Stimulated activated CD4-positive, alpha-beta T cell treated with anti-CD3 and anti-CD28 coated beads, Interleukin-2, amount 100 ng/mL, for 4 hours (primary cell): ENCODE measurements around the gene CAMK2B.

Experiments
- DNase-seq: peaks from one replicate; pipeline ENCODE4 v3.0.0-alpha.2; 2020; ENCODE audit warnings: low read depth

CAMK2B gene

DNA sequence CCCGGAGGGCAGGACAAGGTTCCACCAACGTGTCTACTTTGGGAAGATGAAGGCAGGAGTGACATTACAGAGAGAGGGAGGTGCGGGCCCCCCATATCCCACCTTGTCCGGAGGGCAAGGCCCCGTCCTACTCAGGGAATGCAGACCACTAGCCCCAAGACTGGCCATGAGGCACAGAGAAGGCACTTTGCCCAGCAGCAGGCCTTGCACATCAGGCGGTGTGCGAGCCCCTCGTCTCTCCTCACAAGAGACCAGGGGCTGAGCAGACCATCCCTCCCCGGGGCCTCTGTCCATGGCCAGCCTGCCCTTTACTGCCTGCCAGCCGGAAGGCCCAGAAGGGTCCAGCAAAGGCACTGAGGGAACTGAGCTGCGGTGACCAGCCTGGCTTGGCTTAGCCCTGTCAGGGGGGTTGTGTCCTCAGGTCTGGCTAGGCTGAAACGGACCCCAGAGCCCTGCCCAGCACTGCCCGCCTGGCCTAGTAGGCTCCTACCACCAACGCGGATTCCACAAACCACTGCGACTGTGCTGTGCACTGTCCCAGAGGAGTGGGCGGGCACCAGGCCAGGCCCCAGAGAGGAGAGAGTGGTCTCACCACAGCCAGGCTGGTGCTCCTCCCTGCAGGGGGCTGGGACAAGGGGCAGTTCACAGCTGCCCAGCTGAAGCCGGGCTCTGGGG, 16.7 kb downstream of the CAMK2B start:
- no peak for DNase-seq

DNA sequence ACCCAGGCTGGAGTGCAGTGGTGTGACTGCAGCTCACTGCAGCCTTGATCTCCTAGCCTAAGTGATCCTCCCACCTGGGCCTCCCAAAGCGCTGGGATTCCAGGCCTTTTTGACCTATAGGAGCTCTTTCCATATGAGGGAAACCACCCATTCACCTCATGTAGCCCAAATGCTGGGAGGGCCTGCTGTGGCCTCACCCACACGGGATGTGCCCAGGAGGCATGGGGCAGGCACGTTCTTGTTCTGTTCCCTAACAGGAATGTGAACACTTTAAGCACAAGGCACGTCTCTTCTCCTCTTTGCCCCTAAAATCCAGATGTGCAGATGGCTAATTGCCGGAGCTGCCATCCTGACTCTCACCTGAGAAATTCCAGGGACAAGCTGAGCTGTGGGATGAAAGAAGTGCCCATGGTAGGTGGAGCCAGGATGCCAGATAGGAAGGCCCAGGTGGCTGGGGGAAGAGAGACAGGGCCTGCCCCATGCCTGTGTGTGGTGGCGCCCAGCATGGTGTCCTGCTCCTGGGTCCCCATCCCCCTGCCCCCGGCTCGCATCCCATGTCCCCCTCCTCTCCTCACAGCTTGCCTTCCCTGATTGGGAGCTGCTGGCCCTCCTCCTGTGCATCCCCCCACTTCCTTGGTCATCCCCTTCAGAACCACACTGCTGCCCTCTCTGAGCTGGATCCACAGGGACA, 17.3 kb downstream of the CAMK2B start:
- DNase-seq: no peak

DNA sequence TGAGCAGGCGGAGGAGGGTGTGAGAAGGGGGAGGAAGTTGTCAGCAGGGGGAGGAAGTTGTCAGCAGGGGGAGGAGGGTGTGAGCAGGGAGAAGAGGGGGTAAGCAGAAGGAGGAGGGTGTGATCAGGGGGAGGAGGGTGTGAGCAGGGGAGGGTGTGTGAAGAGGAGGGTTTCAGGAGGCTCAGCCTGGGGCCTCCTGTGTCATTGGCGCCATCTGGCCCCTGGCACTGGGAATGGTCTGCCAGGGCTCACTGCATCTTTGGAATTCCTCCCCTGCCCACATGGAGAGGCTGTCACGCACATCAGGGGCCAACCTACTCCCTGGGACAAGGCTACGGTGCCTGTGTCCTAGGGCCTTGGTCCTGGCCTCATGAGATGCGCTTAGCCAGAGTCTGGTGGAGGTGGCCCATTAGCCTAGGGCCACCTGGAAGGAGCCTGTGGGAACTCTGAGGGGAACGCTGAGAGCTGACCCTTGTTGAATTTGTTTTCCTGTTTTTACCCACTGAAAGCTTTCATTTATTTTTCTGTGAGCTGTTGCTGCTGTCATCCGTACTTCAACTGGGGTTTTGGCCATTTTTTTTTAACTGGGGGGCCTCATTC, 18.0 kb downstream of the CAMK2B start:
- no peak for DNase-seq

DNA sequence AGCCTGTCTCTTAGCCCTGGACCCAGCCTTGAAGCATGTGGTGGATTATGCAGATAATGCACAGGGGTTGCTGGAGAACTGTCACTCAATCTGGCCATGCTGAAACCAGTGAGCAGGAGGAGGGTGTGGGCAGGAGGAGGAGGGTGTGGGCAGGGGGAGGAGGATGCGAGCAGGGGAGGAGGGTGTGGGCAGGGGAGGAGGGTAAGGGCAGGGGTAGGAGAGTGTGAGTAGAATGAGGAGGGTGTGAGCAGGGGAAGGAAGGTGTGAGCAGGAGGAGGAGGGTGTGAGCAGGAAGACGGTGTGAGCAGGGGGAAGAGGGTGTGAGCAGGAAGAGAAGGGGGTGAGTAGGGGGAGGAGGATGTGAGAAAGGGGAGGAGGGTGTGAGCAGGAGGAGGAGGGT, 18.8 kb downstream of the CAMK2B start:
- no peak for DNase-seq

DNA sequence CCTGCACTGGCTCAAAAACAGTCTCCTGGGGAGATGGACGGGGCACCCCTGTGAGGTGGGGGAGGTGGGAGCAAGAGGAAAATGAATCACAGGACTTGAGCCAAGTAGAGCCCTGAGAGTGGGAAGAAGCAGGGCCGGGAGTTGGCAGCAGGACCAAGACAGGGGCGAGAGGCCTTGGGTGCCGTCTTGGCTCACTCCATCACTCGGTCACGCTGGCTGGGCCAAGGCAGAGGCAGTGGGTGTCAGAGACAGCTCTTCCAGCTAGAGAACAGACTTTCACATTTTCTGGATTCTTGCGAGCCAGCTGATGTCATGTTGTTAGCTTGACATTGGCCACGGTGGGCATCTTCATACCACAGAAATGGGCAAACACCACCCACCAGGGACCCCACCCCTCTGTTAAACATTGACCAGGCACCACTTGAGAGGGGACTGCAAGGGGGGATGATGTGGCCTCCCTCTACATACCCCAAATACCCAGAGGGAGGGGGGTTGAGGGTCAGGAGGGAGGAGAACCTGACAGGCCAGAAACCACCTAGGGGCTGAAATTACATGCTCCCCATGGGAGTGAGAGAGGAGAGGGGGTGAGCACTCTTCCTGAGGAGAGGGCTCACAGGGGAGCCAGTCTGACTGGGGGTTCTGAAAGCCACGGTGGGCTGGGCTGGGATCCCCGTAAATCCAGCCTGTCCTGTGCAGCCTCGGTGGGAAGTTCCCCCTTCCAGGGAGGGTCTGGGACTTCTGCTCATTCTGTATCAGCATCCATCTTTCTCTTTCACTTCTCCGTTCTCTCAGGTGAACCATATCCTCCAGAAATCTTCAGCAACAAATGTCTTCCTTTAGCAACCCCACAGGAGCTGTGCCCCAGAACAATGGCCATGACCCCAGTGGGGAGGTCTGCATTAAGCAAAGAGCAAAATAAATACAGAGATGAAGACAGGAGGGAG, 19.6 kb downstream of the CAMK2B start:
- no peak for DNase-seq

DNA sequence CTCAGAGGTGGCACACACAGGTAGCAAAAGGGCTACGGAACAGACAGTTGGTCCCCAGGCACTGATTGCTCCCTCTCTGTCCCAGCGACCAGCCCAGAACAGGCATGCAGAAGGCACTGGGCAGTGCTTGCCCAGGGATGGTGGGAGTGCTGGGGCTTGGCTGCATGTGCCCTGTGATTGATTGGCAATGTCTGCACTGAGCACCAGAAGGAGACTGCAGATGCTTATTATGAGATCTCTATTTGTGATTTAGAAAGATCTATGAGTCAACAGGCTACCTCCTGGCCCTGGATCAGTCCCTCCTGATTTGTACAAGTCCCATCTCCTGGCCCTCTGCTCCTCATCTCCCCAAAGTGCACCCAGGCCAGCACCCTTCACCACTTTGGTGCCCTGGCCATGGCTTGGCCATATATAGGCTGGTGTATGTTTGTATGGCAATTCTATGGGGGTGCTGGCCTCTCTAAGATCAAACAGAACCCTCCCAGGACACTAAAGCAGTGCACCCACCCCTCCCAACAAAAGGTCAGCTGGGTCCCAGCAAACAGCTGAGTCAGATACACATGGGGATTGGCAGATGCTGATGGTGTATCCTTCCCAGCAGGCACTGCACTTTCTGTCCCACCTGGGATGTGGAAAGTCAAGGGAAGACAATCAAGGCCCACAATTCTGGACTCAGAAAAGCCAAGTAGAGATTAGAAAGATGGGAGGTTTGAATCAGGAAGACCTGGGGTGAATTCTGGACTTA, 30.9 kb downstream of the CAMK2B start:
- no peak for DNase-seq

DNA sequence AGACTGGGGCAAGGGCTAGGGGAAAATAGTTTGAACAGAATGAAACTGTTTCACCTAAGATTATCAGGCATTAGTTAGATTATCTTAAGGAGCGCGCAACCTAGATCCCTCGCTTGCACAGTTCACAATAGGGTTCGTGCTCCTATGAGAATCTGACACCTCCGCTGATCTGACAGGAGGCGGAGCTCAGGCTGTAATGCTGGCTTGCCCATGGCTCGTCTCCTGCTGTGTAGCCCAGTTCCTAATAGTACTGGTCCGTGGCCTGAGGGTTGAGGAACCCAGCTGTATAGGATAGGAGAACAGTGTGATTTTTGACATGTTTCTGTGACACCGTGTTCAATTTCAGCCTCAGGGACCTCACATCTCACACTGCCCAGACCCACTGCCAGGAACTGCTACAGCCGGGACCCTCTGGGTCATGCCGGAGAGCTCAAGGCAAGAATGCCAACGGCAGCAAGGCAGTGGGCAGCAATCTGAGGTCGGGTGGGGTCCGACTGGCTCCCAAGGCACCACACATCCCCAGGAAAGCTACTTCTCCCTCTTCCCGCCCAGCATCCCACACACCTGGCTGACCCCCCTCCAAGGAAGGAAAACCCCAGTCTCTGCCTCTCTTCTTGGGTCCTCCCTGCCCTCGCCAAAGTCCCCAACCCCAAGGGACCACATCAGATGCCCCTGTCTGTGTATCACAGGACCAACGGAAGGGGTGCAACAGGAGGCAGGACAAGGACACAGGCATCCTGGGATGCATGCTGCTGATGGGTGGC, 31.7 kb downstream of the CAMK2B start:
- no peak for DNase-seq

DNA sequence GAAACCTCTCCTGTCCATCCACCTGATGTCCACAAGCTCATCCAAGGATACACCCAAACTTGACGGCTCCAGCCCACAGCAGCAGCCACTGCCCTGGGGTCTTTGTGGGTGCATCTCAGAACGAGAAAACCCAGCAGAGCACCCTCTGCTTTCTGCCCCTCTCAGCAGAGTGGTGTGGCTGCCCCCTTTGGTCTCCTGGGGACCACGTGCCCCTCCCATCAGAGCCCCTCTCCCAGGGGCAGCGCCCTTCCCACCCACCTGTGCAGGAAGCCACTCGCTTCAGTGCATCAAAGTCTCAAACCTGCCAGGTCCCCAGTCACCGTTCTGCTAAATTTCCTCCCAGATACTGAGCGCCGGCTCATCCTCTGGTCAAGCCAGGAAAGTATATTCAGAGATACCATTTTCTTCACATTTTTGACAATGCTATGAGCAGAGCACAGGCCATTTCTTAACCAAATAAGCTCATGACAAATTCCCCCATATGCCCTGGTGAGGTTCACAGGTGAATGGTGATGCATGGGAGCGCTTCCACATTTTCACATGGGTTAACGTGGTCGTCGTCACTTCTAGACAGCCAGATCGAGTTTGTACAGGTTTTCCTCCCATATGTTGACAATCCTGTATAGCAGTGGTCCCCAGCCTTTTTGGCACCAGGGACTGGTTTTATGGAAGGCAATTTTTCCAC, 32.4 kb downstream of the CAMK2B start:
- DNase-seq: no peak

DNA sequence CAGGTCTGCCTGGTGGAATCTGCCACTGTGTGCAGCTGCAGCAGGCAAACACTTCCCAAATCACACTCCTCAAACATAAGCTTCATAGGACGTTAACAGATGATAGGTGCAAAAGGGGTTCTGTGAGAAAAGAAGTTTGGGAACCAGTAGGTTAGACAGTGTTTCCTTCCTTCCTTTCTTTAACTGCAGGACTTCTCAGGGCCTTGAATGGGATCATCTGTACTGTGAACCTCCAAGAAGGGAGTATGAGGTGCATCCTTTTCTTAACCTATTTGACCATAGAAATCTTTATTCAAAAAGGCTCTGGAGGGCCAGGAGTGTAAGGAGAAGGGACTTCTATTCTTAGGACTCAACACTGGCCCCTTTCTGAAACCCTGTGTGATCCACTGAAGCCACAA, 33.0 kb downstream of the CAMK2B start:
- no peak for DNase-seq

DNA sequence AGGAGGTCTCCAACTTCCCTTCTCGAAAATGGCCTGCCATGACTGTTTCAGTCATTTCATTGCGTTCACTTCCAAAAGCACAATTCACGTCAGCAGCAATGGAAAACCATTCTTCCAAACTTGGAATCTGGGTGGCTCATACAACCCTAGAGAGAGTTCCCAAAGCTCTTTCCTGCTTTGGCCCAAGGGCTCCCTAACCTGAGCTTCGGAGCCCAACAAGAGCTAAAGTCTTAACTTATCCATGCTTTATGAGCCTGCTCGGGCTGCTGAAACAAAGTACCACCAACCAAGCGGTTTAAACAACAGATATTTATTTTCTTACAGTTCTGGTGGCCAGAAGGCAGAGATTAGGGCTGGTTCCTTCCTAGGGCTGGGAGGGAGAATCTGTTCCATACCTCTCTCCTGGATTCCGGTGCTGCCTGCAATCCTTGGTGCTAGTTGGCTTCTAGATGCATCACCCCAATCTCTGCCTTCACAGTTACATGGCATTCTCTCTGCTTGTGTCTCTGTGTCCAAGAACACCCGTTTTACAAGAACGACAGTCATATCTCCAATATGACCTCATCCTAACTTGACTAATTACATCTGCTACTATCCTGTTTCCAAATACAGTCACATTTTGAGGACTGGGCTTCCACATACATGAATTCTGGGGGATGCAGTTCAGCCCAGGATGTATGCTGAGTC, 33.5 kb downstream of the CAMK2B start:
- DNase-seq: no peak

DNA sequence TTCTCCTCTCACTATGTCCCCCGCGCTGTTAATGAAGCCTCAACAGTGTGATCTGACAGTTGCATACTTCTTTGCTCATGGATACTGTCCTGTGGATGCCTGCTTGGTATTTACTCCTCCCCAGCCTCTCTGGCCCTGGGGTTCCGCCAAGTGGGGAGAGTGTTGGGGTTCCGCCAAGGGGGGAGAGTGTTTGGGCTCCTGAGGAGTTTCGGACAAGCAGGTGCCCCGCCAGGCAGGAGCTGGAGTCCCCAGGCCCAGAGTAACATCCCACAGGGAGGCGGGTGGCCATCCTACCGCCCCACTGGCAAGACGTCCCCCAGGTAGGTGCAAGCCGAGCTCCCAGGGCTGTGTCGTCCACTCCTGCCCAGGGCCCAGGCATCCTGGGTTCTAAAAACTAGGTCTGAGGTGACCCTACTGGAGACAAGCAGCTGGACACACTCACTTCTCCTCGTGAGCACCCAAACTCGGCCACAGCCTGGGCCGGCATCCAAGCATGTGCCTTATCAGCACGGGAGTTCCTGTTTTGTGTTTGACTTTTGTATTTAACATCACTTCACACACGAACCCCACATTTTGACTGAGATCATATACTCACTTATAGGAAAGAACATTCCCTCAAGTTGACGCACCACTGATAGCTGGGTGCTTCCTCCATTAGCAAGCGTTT, 34.2 kb downstream of the CAMK2B start:
- no peak for DNase-seq

DNA sequence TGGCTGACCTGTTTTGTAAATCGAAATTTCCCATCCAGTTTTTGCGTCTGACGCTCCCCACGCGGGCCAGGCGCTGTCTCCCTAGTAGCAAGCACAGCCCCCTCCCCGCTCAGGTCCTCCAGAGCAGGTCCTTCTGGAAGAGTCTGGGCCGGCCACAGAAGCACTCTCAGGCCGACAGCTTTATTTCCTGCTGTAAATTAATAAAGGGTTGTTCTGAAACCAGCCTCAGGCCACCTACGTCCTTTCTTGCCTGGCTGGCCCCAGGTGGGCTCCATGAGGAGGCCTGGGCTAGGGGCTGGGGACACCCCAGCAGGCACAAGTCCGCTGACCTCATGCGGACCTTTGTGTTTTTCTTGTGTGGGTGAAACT, 35.2 kb downstream of the CAMK2B start:
- no peak for DNase-seq

DNA sequence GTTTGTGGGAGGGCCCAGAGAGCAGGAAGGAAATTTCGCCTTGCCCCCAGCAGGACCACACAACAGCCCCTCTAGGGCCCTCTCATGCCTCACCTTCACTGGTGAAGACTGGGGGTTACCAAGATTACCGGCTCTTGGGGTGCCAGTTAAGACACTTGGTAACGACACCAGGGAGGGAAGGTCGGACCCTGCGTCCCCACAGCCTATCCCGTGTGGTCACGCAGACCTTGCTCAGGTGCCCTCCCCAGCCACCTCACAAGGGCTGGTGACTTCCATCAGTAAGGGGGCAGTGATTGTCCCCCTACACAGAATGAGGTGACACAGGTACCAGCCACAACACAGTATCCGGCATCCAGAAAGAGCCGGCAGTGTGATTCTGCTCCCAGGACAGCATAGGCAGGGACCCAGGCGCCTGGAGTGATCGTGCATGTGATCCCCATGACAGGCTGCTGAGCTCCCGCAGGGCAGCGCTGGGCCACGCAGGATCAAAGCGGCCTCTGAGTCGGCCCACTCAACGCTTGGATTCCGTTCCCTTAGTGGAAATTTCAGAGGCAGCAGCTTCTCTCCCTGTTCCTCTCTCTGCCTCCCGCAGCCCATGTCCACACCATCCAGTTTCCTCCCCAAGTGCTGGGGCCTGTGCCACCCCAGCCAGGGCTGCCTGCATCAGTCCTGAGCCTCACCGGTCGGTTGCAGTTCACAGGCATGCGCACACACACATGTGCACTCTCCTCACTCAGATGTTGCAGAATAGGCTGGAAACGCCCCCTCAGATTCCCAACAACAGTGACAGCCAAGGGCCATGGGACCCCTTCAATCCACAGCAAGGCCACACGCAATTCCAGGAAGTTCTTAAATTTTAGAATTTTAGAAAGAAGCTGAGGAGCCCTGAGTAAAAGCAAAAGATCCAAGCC, 35.8 kb downstream of the CAMK2B start:
- DNase-seq: no peak

DNA sequence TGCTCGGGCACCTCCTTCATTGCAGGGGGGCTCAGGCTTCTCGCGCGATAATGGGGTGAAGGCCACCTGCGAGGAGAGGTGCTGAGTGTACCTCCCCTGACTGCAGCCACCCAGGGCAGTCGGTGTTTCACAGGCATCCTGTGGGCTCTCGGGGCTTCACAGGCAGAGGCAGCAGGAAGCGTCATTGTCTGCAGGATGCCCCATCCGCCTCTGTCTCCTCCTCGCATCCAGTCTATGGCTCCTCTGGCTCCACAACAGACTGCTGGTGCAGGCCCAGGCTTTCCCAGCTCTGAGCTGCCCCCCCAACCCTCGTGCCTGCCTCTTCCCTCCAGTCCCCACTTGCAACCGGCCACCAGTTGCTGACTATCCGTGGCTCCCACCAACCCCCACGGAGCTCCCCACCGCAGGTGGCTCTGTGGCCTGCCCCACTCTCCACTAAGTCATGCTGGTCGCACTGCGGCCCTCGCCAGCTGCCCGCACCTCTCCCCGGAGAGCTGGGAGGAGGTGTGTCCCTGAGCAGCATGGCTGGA, 36.5 kb downstream of the CAMK2B start:
- no peak for DNase-seq

DNA sequence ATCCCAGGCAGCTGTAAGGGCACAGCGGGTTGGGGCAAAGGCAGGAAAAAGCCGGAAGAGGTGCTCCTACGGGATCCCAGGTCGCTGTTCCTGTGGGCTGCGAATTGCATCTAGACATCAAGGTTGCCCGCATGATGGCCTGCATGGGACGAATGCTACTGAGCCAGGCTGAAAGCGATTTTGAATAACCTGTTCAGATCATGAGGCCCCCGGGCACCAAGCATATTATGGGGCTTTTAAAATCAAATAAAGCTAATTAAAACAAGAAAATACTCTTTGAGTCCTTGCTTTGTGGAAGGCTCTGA, 37.1 kb downstream of the CAMK2B start:
- no peak for DNase-seq

DNA sequence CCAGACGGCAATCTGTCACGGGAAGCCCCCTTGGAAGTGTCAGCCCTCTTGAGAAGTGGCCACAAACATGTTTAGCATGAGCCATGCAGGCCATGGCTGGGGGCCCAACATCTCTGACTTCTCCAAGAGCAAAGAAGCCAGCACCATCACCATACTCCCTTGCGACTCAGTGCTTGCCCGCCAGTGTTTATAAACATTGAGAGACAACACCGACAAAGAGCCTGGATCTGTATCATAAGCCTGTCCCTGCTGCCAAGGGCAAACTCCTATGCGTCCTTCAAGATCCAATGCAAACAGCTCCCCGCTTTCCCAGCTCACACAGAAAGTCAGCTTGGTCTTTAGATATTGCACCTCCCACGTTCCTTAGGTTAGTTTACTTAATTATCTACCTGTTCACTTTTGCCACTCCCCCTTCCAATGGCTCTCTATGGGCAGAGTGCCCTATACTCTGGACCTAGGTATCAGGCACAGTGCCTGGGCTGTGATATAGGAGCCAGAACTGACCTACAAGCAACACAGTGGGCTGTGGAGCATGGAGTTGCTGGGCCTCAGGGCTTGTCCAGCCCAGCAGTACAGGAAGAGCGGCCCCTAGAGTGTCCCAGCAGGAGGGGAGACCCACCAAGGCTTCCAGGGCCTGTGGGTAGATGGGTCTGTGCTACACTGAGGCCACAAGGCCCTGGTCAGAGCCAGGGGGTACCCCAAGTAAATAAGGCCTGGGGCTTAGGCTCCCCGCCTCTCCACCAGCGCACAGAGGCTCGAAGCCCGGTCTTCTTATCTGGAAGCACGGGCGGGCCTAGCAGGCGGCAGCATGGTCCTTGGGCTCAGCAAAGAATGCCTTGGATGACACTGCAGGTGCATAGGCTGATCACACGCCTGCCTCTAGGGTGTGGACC, 37.7 kb downstream of the CAMK2B start:
- no peak for DNase-seq
